ENCODE measurements around the gene DNAJC16. TPM values are rescaled to one million over a fixed set of nuclear protein-coding genes. Genes with fewer than 3 reads are reported as not detected.

DNAJC16 gene
- total RNA-seq, 1 experiment from 2014 or later = 9.2 TPM

DNA sequence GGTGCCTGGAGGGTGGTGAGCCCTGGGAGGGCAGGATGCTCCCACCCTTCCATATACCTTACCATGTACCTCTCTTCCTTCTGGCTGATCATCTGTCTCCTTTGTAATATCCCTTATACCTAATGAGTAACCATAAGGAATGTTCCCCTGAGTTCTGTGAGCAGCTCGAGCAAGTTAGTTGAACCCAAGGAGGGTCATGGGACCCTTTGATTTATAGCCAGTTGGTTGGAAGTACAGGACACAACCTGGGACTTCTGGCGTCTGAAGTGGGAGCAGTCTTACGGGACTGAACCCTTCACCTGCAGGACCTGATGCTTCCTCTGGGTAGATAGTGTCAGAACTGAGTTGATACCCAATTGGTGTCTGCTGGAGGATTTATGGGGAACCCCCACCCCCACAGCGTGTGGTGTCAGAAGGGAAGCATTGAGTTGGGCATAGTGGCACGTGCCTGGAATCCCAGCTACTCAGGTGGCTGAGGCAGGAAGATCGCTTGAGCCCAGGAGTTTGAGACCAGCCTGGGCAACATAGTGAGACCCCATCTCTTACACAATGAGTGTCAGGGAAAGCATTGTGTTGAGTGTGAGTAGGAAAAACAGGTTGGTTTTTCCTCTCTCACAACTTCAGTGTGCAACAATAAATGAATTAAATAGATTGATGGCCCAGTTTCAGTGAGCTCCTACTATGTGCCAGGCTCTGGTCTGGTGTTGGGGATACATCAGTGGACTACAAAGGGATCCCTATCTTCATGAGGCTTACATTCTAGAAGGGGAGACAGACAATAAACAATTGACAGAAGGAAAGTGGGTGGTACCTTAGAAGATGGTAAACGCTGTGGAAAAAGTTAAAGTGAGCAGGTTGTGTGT lies 16.0 kb downstream of the DNAJC16 start:
- Histone ChIP-seq H3K4me3 (ENCODE audit: low read length) (no peak overlapping the region), H3K4me1 (ENCODE audit: insufficient read depth, low read length) (no peaks in the 10 kb centered on the region), H4K20me1 (ENCODE audit: low read length) (no peaks in the 10 kb centered on the region), H3K27me3 (ENCODE audit: low read length) (no peaks in the 10 kb centered on the region), H3K36me3 (ENCODE audit: low read depth, low read length) (peaks cover 22% of the 10 kb centered on the region; the same call in 1 of the 2 replicates), H3K79me2 (ENCODE audit: low read length) (no peaks in the 10 kb centered on the region), H2AFZ (ENCODE audit: low read length) (no peak overlapping the region), H3K9me2 (replicated peaks; ENCODE audit: low read length) (no peaks in the 10 kb centered on the region), H3K27ac (ENCODE audit: low read length) (no peak overlapping the region), H3K4me2 (ENCODE audit: low read length) (no peak overlapping the region), H3K9me3 (ENCODE audit: low read length) (no peaks in the 10 kb centered on the region), H3F3A (ENCODE audit: low read length, unreplicated experiment) (no peaks in the 10 kb centered on the region), H3K9ac (ENCODE audit: low read length) (no peak overlapping the region)
- intact Hi-C loops (cut with micrococcal nuclease) = no loop called here
- ATAC-seq = no peak
- CTCF ChIA-PET = no interaction called here
- DNase-seq = no peak
- TF ChIP-seq EZH2phosphoT487 (IDR thresholded peaks at IDR 0.05; ENCODE audit: borderline replicate concordance, low read length) (no peak), EZH2 (IDR thresholded peaks at IDR 0.05; ENCODE audit: low read length, unreplicated experiment) (no peak)
- TF ChIP-seq, protein P1, sequence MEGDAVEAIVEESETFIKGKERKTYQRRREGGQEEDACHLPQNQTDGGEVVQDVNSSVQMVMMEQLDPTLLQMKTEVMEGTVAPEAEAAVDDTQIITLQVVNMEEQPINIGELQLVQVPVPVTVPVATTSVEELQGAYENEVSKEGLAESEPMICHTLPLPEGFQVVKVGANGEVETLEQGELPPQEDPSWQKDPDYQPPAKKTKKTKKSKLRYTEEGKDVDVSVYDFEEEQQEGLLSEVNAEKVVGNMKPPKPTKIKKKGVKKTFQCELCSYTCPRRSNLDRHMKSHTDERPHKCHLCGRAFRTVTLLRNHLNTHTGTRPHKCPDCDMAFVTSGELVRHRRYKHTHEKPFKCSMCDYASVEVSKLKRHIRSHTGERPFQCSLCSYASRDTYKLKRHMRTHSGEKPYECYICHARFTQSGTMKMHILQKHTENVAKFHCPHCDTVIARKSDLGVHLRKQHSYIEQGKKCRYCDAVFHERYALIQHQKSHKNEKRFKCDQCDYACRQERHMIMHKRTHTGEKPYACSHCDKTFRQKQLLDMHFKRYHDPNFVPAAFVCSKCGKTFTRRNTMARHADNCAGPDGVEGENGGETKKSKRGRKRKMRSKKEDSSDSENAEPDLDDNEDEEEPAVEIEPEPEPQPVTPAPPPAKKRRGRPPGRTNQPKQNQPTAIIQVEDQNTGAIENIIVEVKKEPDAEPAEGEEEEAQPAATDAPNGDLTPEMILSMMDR (conservative IDR thresholded peaks at IDR 0.05; ENCODE audit: low read depth, low read length) = no peak
- POLR2A ChIA-PET (ENCODE audit: unreplicated experiment) = no interaction called here
- no TSS peak for BruUV-seq (replicated peaks)

DNA sequence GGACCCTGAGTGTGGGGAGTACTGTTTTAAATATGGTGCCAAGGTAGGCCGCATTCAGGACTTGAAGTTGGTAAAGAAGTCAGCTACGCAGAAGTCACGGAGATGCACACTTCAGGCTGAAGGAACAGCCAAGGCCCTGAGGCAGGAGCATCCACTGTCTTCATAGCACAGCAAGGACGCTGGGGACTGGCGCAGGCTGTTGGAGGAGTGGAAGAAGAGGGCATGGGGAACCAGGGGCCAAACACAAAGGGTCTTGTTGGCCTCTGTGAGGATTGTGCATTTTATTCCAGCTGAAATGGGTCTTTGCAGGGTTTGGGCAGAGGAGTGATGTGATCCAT lies 16.6 kb downstream of the DNAJC16 start:
- Histone ChIP-seq H3K9me2 (replicated peaks; ENCODE audit: low read length) (no peaks in the 10 kb centered on the region), H3K27ac (ENCODE audit: low read length) (no peak overlapping the region), H3K9me3 (ENCODE audit: low read length) (no peaks in the 10 kb centered on the region), H3K4me3 (ENCODE audit: low read length) (no peak overlapping the region), H3K79me2 (ENCODE audit: low read length) (no peaks in the 10 kb centered on the region), H3F3A (ENCODE audit: low read length, unreplicated experiment) (no peaks in the 10 kb centered on the region), H3K27me3 (ENCODE audit: low read length) (no peaks in the 10 kb centered on the region), H3K36me3 (ENCODE audit: low read depth, low read length) (peaks cover 25% of the 10 kb centered on the region; the same call in 1 of the 2 replicates), H3K4me2 (ENCODE audit: low read length) (no peak overlapping the region), H4K20me1 (ENCODE audit: low read length) (no peaks in the 10 kb centered on the region), H3K9ac (ENCODE audit: low read length) (no peak overlapping the region), H3K4me1 (ENCODE audit: insufficient read depth, low read length) (no peaks in the 10 kb centered on the region), H2AFZ (ENCODE audit: low read length) (no peak overlapping the region)
- ChIA-PET POLR2A (ENCODE audit: unreplicated experiment) (no interaction called here), CTCF (no interaction called here)
- DNase-seq (no peak), ATAC-seq (no peak)
- BruUV-seq (replicated peaks) = no TSS peak
- TF ChIP-seq, protein P1 (conservative IDR thresholded peaks at IDR 0.05; ENCODE audit: low read depth, low read length) = no peak
- no peak for TF ChIP-seq EZH2phosphoT487 (IDR thresholded peaks at IDR 0.05; ENCODE audit: borderline replicate concordance, low read length)
- TF ChIP-seq EZH2 (IDR thresholded peaks at IDR 0.05; ENCODE audit: low read length, unreplicated experiment) = no peak
- intact Hi-C loops (cut with micrococcal nuclease) = no loop called here

Data from PC-3 (cell line).